Osteoblast (primary cell): Measurements from ENCODE around the gene TPSB2. TPM values are rescaled to one million over a fixed set of nuclear protein-coding genes. Genes with fewer than 3 reads are reported as not detected.
A peak's percentile ranks its signal among the peaks of the same experiment; 100 is the strongest.

Experiments
- DNase-seq: peaks from one replicate; pipeline ENCODE4 v3.0.0; 2011; ENCODE audit warnings: low spot score, mixed read lengths; ENCODE audit not compliant: insufficient read length; ENCODE audit errors: missing footprints
- H2AFZ ChIP-seq: 2 replicates; pipeline ENCODE4 v1.6.0; 2011; ENCODE audit warnings: mild to moderate bottlenecking, low read length
- H3K27ac ChIP-seq: 2 replicates; pipeline ENCODE4 v1.5.1; 2011; ENCODE audit warnings: mild to moderate bottlenecking, low read depth, low read length, moderate library complexity
- H3K27me3 ChIP-seq: 2 replicates; pipeline ENCODE4 v1.6.0; 2012; ENCODE audit warnings: mild to moderate bottlenecking, control low read depth, inconsistent platforms, low read length, moderate library complexity; ENCODE audit not compliant: insufficient read depth
- H3K36me3 ChIP-seq: 2 replicates; pipeline ENCODE4 v1.5.1; 2011; ENCODE audit warnings: mild to moderate bottlenecking, low read length, control low read depth, moderate library complexity; ENCODE audit not compliant: insufficient read depth
- H3K4me1 ChIP-seq: 2 replicates; pipeline ENCODE4 v1.5.1; 2011; ENCODE audit warnings: mild to moderate bottlenecking, low read length, control low read depth, moderate library complexity; ENCODE audit not compliant: insufficient read depth
- H3K4me2 ChIP-seq: 2 replicates; pipeline ENCODE4 v1.6.0; 2011; ENCODE audit warnings: mild to moderate bottlenecking, low read length; ENCODE audit not compliant: insufficient read depth
- H3K4me3 ChIP-seq: fragments of 200-600 bp; sonication (generic); 3 replicates; pipeline ENCODE4 v1.5.1; 2012; ENCODE audit warnings: mild to moderate bottlenecking, low read length, inconsistent platforms; ENCODE audit not compliant: insufficient read depth
- H3K79me2 ChIP-seq: 2 replicates; pipeline ENCODE4 v1.6.0; 2012; ENCODE audit warnings: mild to moderate bottlenecking, low read length, control low read depth, inconsistent platforms; ENCODE audit not compliant: insufficient read depth
- H3K9me3 ChIP-seq: 2 replicates; pipeline ENCODE4 v1.5.1; 2011; ENCODE audit warnings: low read depth, low read length, control low read depth
- H4K20me1 ChIP-seq: 2 replicates; pipeline ENCODE4 v1.6.0; 2012; ENCODE audit warnings: mild to moderate bottlenecking, low read length, control low read depth; ENCODE audit not compliant: insufficient read depth
- CTCF ChIP-seq: IDR thresholded peaks from 2 replicates; pipeline ENCODE4 v1.5.1; 2011; ENCODE audit warnings: mild to moderate bottlenecking, low read depth, low read length, moderate library complexity; ENCODE audit errors: extremely low read depth
- total RNA-seq: library from RNA; depleted of rRNA; stranded (reverse); fragments of >200 nt; gene quantifications from 2 replicates; pipeline ENCODE4 v1.2.3, GENCODE V29; 2012

TPSB2 gene
- total RNA-seq, 1 donor = not detected

DNA sequence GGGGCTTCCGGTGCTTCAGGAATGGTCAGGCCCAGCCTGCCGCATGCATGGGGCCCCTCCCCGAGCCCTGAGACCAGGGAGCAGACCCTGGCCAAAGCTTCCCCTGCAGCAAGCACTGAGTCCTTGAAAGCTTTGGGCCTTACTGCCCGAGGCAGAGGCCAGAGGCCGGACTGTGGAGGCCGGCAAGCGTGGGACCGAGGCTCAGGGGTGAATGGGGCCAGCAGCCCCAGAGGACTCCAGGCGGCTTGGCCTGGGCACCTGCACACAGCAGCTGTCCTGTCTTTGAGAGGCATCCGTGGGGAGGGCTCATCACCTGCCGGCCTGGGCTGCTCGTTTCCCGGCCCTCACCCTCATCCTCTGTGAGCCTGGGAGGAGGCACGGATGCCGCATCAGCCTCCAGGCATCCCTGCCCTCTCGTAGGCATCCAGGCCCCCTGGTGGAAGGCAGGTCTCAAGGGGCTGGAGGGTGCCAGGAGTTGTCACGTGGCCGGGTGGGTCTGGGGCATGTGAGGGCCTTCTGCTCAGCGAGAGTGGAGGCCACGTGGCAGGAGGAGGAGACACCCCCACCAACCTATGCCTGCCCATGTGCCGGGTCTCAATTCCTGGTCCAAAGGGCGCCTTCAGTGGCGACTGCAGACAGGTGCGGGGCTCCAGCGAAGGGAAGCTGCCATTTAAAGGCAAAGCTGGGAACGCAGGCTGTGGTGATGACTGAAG lies 45.7 kb downstream of the TPSB2 start:
- TF ChIP-seq CTCF = no peak
- Histone ChIP-seq H3K79me2 (no peaks in the 10 kb centered on the region), H3K4me1 (peaks cover 16% of the 10 kb centered on the region), H3K27ac (no peak overlapping the region), H3K36me3 (no peaks in the 10 kb centered on the region), H2AFZ (no peak overlapping the region), H3K27me3 (no peaks in the 10 kb centered on the region), H3K9me3 (no peaks in the 10 kb centered on the region), H4K20me1 (no peaks in the 10 kb centered on the region), H3K4me3 (no peak overlapping the region), H3K4me2 (no peak overlapping the region)
- no peak for DNase-seq

DNA sequence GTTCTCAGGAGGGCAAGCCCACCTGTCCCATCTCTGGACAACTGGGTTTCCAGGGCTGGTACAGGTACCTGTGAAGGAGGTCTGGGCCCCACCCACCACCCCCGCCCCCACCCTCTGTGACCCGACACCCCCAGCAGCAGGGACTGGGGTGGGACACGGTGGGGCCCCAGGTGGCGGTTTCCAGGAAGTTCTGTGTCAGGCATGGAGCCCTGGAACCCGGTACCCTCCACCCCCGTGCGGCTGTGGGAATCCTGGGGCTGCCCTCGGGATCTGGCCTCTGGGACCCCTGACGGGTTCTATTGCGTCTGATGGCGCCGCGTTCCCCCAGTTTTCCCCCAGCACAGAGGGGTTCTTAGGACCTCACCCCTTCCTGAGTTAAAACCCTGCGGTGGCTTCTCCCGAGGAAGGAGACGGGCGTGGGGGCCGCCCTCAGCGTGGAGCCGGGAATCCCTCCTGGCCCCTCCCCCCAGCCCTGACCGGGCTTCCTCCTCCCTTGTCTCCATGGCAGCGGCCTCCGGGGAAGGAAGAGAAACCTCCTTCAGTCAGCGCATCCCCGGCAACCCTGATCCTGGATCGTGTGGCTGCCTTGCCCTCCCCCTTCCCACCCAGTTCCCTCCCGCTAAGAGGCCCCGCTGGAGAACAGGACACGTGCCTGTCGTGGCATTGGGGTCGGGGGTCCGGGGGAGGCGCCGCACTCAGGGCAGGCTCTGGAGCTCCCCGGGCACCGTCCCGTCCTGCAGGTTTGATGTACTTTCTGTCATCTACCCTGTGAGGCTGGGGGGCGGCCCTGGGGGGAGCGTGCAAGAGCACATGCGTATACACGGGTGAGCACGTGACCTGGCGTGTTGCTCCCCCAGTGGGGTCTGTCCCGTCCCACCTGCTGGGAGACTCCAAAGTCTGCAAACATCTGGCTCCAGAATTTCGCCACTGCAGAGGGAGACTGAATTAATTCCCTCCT lies 46.8 kb downstream of the TPSB2 start:
- no peaks in the 10 kb centered on the region for H3K79me2 ChIP-seq
- H3K9me3 ChIP-seq = no peaks in the 10 kb centered on the region
- no peak overlapping the region for H3K27ac ChIP-seq
- peak; percentile 98 for DNase-seq
- TF ChIP-seq CTCF = no peak
- H3K27me3 ChIP-seq = no peaks in the 10 kb centered on the region
- no peaks in the 10 kb centered on the region for H3K36me3 ChIP-seq
- peaks cover 16% of the 10 kb centered on the region for H3K4me1 ChIP-seq
- no peak overlapping the region for H2AFZ ChIP-seq
- H3K4me3 ChIP-seq = no peak overlapping the region
- H4K20me1 ChIP-seq = no peaks in the 10 kb centered on the region
- H3K4me2 ChIP-seq = peak overlapping the region; percentile 61

DNA sequence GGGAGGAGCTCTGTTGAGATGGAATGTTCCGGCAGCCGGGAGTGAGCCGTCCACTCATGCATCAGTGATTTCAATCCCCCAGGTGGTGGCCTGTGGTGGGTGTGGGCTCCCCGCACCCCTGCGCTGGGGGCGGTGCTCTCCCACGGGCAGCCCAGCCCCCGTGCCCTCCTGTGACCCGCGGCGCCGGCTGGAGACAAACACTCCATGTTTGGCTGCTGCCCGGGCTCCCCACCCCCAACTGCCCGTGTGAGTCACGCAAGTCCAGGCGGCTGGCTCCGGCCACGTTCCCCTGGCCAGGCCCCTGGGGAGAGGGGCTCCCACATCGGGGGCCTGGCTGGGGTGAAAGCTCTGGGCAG lies 47.7 kb downstream of the TPSB2 start:
- Histone ChIP-seq H3K4me1 (peaks cover 16% of the 10 kb centered on the region), H3K4me3 (peak overlapping the region; percentile 51), H3K4me2 (peak overlapping the region; percentile 61), H3K79me2 (no peaks in the 10 kb centered on the region), H3K36me3 (no peaks in the 10 kb centered on the region), H3K27ac (no peak overlapping the region), H2AFZ (no peak overlapping the region), H4K20me1 (no peaks in the 10 kb centered on the region), H3K9me3 (no peaks in the 10 kb centered on the region), H3K27me3 (no peaks in the 10 kb centered on the region)
- TF ChIP-seq CTCF = no peak
- DNase-seq = peak; percentile 99
